Spinal cord (tissue), 10 donors: ENCODE results near the gene LEMD1. TPM values are rescaled to one million over a fixed set of nuclear protein-coding genes. Genes with fewer than 3 reads are reported as not detected.
A peak's percentile ranks its signal among the peaks of the same experiment; 100 is the strongest.

ENCODE experiments used
- DNase-seq, 6 donors: peaks; one replicate each; pipeline versions ENCODE4 v3.0.0 to v3.0.0-alpha.2; 2013 to 2015; ENCODE audit warnings: low spot score in 6 of 6, low read depth in 4 of 6
- H3K27ac ChIP-seq: one replicate; pipeline ENCODE4 v1.5.1; 2013; ENCODE audit warnings: low read depth, low read length, control low read depth
- H3K27me3 ChIP-seq: one replicate; pipeline ENCODE4 v1.6.1; 2013; ENCODE audit warnings: low read length; ENCODE audit not compliant: control insufficient read depth, insufficient read depth
- H3K36me3 ChIP-seq: one replicate; pipeline ENCODE4 v1.6.1; 2013; ENCODE audit warnings: low read length; ENCODE audit not compliant: control insufficient read depth, insufficient read depth
- H3K4me1 ChIP-seq: one replicate; pipeline ENCODE4 v1.6.1; 2013; ENCODE audit warnings: low read length; ENCODE audit not compliant: control insufficient read depth, insufficient read depth
- H3K4me3 ChIP-seq: one replicate; pipeline ENCODE4 v1.5.1; 2013; ENCODE audit warnings: low read depth, low read length, control low read depth
- H3K9me3 ChIP-seq: one replicate; pipeline ENCODE4 v1.6.1; 2013; ENCODE audit warnings: low read length; ENCODE audit not compliant: control insufficient read depth, insufficient read depth
- WGBS: methylation state at CpG from one replicate; pipeline ENCODE4 v1.1.5; 2013; ENCODE audit warnings: missing lambda C conversion rate; ENCODE audit not compliant: insufficient coverage; 5-methylcytosine and 5-hydroxymethylcytosine counted together
- polyA plus RNA-seq, 2 donors: library from polyadenylated mRNA; unstranded; fragments of 120-200 nt; gene quantifications; one replicate each; pipeline ENCODE4 v1.2.1, GENCODE V29; 2013; ENCODE audit not compliant: insufficient read length in 2 of 2
- total RNA-seq, 2 donors: library from RNA; depleted of rRNA in 1 of 2; stranded (reverse); fragments of 120-200 nt in 1 of 2; fragments of >200 nt in 1 of 2; gene quantifications; one replicate each; pipeline versions ENCODE4 v1.2.3 to v1.2.4, GENCODE V29; 2013 to 2014
- donor health status: healthy.

The LEMD1 gene
- total and polyA plus RNA-seq, 4 donors = 0.99 to 7.2 (median 3.3) TPM

DNA sequence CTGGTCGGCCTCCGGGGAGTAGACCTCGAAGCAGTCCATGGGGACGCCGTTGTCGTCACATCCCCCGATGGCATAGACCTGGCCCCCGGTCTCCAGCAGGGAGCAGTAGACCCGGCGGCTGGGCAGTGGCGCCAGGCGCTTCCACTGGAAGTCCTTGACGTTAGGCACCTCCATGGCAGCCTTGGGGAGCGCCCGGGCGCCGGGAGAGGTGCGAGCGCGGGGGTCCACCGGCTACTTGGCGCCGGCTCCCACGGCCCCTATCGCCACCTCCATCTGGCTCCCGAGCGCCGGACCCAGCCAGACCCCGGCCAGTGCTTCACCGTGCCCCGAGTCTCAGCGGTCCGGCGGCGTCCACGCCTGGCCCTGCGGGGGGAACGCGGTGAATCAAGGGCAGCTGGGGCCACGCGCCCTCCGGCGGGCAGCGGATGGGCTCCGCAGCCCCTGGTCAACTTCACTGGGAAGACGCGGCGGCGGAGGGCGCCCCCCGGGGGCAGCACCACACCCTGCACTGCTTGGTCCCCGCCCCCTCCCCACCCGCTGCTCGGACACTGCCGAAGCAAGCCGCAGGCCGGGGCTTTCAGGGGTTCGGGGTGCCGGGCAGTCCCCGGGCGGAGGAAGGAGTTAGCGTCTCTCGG lies 78.3 kb downstream of the LEMD1 start:
- Histone ChIP-seq H3K27me3 (peaks cover 4% of the 10 kb centered on the region), H3K9me3 (no peaks in the 10 kb centered on the region), H3K4me1 (peaks cover 26% of the 10 kb centered on the region), H3K36me3 (peaks cover 18% of the 10 kb centered on the region), H3K27ac (no peak overlapping the region), H3K4me3 (peak overlapping the region; percentile 17)
- WGBS = 6% methylated on average over 63 of the region's 63 CpGs
- DNase-seq = peak in 2 of 6 donors; percentile 55 to 76

DNA sequence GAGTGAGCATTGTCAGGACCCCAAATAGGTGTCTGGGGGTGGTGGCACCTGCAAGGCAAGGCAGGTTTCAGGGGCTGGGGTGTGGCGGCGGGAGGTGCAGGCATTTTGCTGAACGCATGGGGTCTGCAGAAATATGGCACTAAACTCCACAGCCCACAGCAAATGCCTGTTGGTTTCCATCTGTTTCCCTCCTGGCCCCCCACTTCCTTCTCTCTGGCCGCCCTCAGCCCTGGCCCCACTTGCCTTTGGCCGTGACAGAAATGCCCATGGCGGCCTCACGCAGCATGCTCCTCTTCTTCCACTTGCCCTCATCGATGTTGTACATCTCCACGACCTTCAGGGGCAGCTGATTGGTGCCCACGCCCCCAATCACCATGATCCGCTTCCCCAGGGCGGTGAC lies 78.9 kb downstream of the LEMD1 start:
- Histone ChIP-seq H3K36me3 (peaks cover 22% of the 10 kb centered on the region), H3K4me1 (peaks cover 26% of the 10 kb centered on the region), H3K9me3 (no peaks in the 10 kb centered on the region), H3K4me3 (no peak overlapping the region), H3K27me3 (peaks cover 4% of the 10 kb centered on the region), H3K27ac (no peak overlapping the region)
- DNase-seq = no peak
- 77% methylated on average over 12 of the region's 12 CpGs for WGBS

DNA sequence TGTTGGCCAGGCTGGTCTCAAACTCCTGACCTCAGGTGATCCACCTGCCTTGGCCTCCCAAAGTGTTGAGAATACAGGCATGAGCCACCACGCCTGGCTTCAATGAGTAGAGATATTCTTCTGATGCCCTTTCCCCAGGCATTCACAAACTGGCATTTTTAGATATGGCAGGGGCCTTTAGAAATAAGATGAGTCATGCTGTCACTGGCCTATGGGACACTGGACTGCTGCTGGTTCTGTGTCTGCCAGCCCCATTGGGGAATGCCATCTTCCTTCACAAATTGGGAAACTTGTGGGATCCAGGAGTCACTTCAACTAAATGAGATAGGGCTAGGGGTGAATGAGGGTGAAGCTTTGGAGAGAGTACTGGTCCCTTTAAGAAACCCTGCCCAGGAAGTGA lies 81.2 kb downstream of the LEMD1 start:
- H3K27ac ChIP-seq = no peak overlapping the region
- H3K36me3 ChIP-seq = peaks cover 32% of the 10 kb centered on the region
- no CpG with 5 or more reads among the region's 1 CpG for WGBS

DNA sequence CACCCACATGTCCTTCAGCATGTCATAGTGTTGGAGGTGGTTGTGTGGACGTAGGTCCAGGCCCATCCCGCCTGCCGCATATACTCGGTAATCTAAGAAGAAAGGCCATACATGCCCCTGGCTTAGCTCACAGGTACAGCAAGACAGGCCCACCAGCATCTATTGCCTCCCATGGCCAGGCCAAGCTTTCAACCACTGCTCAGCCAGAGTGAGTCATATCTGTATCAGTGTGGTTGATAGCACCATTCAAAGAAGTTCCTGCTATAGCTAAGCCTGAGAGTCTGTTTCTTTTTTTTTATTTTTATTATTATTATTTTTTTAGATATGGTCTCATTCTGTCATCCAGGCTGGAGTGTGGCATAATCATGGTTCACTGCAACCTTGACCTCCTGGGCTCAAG lies 82.1 kb downstream of the LEMD1 start:
- Histone ChIP-seq H3K4me3 (no peak overlapping the region), H3K36me3 (peaks cover 32% of the 10 kb centered on the region), H3K27me3 (peaks cover 4% of the 10 kb centered on the region), H3K9me3 (no peaks in the 10 kb centered on the region), H3K27ac (no peak overlapping the region), H3K4me1 (peaks cover 28% of the 10 kb centered on the region)
- DNase-seq = no peak
- 87% methylated on average over 3 of the region's 4 CpGs for WGBS

More for the DNA sequence above, 81.2 kb downstream of the LEMD1 start:
- Histone ChIP-seq H3K27me3 (peaks cover 4% of the 10 kb centered on the region), H3K4me1 (peaks cover 28% of the 10 kb centered on the region), H3K4me3 (no peak overlapping the region), H3K9me3 (no peaks in the 10 kb centered on the region)
- DNase-seq = no peak

DNA sequence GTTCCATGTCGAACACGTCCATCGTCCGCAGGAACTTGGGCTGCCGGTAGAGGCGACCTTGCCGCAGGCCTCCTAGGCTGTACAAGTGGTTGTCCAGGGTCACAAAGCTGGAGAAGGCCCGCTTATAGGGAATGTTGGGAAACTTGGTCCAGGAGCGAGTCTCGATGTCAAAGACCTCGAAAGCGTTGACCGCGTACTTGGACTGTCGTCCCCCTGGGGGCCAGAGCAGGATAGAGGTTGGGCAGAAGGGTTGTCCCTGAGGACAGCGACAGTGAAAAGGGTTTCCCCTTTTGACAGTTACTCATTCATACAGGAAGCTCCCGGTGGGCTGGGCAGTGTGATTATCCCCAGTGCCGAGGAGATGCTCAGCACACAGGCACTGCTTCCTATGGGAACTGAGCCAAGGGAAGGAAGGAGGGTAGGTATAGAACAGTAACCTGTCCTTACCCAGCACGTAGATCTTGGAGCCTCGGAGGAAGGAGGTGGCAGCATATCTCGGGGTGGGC lies 82.6 kb downstream of the LEMD1 start:
- Histone ChIP-seq H3K27ac (no peak overlapping the region), H3K4me3 (no peak overlapping the region), H3K9me3 (no peaks in the 10 kb centered on the region), H3K4me1 (peaks cover 25% of the 10 kb centered on the region), H3K36me3 (peaks cover 32% of the 10 kb centered on the region), H3K27me3 (peaks cover 2% of the 10 kb centered on the region)
- WGBS = 91% methylated on average over 19 of the region's 21 CpGs
- no peak for DNase-seq

DNA sequence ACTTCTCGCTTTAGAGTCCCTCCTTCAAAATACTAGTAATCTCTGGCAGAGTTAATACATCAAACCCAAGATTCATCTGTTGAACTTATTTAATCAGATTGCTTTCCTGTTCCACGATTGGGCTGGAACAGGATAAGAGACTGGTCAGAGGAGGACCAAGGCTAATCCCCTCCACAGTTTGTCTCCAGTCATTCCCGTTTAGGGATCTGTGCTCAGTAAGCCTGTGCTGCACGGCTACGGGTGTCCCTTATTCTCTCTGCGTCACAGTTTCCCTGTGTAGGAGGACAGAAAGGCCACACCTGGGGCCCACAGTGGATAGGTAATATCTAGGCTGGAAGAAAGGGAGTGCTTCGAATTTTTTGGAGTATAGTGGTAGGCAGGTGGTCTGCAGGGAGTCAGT lies 83.8 kb downstream of the LEMD1 start:
- no peaks in the 10 kb centered on the region for H3K9me3 ChIP-seq
- WGBS = 80% methylated on average over 4 of the region's 7 CpGs
- DNase-seq = no peak
- no peak overlapping the region for H3K27ac ChIP-seq
- peaks cover 13% of the 10 kb centered on the region for H3K4me1 ChIP-seq
- peaks cover 26% of the 10 kb centered on the region for H3K36me3 ChIP-seq
- no peaks in the 10 kb centered on the region for H3K27me3 ChIP-seq
- H3K4me3 ChIP-seq = no peak overlapping the region

DNA sequence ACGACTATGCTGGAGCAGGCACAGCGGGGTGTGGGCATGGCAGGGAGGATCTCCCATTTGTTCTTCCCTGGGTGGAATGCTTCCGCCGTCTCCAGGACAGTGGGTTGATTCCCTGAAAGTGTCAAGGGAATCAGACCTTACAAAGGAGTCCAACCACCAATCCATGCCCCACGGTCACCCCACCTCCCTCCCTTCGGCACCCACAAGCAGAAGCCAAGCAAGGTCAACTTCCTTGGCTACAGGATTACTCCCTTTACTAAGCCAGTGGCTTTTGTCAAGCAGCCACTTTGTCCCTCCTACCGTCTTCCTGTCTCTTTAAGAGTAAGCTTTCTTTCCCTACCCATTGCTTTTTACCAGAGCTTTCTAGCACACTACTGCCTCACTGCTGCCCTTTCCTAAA lies 84.4 kb downstream of the LEMD1 start:
- Histone ChIP-seq H3K36me3 (peaks cover 22% of the 10 kb centered on the region), H3K4me3 (no peak overlapping the region), H3K27ac (no peak overlapping the region), H3K4me1 (peaks cover 8% of the 10 kb centered on the region), H3K9me3 (no peaks in the 10 kb centered on the region), H3K27me3 (no peaks in the 10 kb centered on the region)
- WGBS = 70% methylated on average over 7 of the region's 7 CpGs
- no peak for DNase-seq

DNA sequence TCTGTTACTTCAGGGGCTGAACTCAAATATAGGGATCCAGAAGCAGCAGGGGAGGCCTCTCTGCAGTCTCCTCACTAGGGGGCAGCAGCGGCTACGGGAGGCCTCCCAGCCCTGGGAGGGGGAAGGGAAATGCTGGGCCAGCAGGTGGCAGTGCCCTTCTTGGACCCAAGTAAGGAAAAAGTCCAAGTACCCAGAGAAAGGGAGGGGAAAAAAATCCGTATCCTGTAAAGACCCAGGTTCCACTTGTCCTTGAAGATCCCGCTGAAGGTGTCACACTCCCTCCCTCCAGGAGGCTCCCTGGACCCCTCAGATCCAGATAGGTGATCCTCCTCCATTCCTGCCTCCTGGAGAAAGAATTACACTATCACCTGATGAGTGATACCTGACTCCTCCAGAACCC lies 86.2 kb downstream of the LEMD1 start:
- no peak overlapping the region for H3K4me3 ChIP-seq
- 0% methylated on average over 2 of the region's 4 CpGs for WGBS
- H3K9me3 ChIP-seq = no peaks in the 10 kb centered on the region
- no peak overlapping the region for H3K27ac ChIP-seq
- DNase-seq = peak in 4 of 6 donors; percentile 74 to 96 (median 88)
- peaks cover 22% of the 10 kb centered on the region for H3K36me3 ChIP-seq
- H3K27me3 ChIP-seq = no peaks in the 10 kb centered on the region
- H3K4me1 ChIP-seq = peaks cover 5% of the 10 kb centered on the region

DNA sequence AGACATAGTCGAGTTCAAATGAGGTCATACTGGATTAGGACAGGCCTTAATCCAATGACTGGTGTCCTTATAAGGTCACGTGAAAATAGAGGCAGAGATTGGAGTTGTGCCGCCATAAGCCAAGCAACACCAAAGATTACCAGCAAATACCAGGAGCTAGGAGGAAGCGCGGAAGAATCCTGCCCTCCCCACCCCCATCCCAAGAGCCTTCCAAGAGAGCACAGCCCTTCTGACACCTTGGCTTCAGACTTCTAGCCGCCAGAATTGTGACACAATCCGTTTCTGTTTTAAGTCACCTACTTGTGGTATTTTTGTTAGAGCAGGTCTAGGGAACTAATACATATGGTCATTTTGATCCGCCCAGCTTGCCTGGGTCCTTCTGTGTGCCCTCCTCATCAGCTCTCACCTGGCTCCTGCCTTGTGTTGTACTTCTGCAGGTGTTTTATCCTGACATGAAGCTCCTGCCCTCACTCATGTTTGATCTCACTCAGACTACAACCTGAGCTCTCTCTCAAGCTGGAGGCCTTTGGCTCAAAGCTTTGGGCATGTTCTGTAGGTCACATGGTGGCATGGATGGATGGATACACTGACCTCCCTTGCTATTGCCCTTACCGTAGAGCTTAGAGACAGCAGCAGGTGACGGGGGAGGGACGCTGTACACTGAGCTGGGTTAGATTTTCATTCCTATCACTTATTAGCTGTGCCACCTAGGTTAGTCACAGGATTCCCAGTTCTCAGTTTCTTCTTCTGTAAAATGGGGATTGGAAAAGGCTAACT lies 89.7 kb downstream of the LEMD1 start:
- Histone ChIP-seq H3K4me1 (peaks cover 5% of the 10 kb centered on the region), H3K36me3 (peaks cover 8% of the 10 kb centered on the region), H3K9me3 (no peaks in the 10 kb centered on the region), H3K27me3 (no peaks in the 10 kb centered on the region), H3K4me3 (no peak overlapping the region), H3K27ac (no peak overlapping the region)
- WGBS = 74% methylated on average over 3 of the region's 11 CpGs
- no peak for DNase-seq
